A673 (cell line): Measurements from ENCODE around the gene CLEC16A.

ENCODE experiments used
- EZH2 ChIP-seq: fragments of 200-600 bp; sonication (generic); IDR thresholded peaks from 2 replicates; pipeline ENCODE4 v1.6.1; 2017; ENCODE audit warnings: borderline replicate concordance, low read depth, mild to moderate bottlenecking, mixed read lengths, antibody characterized with exemption, low read length; ENCODE audit not compliant: poor library complexity, severe bottlenecking
- TF ChIP-seq, protein P1 (sequence below): fragments of 300-800, 200-600 bp; sonication (generic); conservative IDR thresholded peaks from 2 replicates; pipeline ENCODE4 v1.5.1; 2017; ENCODE audit warnings: low read depth, mild to moderate bottlenecking, antibody characterized with exemption, low read length, moderate library complexity, mixed read lengths

DNA sequence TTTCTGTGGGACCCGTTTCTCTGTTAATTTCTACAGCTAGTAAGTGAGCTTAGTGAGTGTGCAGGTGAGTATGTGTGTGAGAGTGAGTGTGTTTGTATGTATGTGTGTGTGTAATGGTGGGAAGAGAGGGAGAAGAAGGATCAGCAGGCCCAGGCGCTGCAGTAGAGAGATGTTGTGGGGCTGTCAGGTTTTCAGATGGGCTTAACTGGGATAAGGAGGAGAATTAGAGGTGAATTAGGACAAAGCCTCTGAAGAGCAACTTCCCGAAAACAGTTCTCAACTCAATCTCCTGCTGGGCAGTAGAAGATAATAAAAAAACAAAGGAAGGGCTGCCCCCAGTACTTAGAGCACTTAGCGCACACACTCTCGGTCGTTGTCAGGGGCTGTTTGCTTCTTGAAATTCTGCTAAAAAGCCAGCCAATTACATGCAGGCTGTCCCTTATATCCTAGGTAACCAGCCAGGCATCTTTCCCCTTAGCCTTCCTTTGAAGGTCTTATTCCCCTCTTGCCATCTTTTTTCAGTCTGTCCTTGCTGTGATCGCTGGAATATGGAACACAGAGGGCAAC, 63.4 kb downstream of the CLEC16A start:
- TF ChIP-seq, protein P1, sequence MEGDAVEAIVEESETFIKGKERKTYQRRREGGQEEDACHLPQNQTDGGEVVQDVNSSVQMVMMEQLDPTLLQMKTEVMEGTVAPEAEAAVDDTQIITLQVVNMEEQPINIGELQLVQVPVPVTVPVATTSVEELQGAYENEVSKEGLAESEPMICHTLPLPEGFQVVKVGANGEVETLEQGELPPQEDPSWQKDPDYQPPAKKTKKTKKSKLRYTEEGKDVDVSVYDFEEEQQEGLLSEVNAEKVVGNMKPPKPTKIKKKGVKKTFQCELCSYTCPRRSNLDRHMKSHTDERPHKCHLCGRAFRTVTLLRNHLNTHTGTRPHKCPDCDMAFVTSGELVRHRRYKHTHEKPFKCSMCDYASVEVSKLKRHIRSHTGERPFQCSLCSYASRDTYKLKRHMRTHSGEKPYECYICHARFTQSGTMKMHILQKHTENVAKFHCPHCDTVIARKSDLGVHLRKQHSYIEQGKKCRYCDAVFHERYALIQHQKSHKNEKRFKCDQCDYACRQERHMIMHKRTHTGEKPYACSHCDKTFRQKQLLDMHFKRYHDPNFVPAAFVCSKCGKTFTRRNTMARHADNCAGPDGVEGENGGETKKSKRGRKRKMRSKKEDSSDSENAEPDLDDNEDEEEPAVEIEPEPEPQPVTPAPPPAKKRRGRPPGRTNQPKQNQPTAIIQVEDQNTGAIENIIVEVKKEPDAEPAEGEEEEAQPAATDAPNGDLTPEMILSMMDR: no peak
- no peak for TF ChIP-seq EZH2
